ENCODE results near the gene TTLL11.

TTLL11 gene

DNA sequence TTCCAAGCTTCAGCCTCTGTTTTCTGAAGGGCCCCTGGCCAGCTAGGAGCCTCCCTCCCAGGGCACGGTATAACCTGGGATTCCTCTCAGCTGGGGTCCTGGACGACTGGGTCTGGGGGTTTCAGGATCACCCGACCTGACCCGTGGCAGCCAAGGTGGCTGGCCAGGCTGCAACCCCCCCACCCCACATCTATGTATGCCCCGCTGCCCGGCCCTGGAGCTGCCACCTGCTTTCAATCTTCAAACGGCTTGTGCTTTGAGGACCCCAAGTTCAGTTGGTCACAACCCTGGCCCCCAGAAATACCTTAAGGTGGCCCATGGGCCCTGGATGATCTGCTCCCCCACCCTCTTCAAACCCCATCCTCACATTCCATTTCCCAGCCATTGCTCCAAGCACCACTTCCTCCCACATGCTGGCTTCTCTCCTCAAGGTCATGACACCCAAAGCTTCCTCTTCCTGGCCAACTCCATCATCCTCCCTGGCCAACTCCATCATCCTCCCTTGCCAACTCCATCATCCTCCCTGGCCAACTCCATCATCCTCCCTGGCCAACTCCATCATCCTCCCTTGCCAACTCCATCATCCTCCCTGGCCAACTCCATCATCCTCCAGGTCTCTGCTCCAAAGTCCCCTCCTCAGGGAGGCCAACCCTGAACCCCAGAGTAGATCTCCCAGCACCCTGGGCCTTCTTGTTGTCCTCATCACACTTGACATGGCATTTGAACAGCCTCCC is 17.2 kb upstream of the TTLL11 start:
- no peaks in the 10 kb centered on the region for H3K36me3 ChIP-seq
- no peak overlapping the region for H3K4me3 ChIP-seq (ENCODE audit: low read depth, low read length)
- H3K27me3 ChIP-seq (ENCODE audit: insufficient read depth, low read depth, severe bottlenecking), result no peaks in the 10 kb centered on the region
- no peaks in the 10 kb centered on the region for H3K9me3 ChIP-seq (ENCODE audit: severe bottlenecking)
- no peak for DNase-seq
- H3K27ac ChIP-seq, result no peak overlapping the region
- TF ChIP-seq, protein P1, sequence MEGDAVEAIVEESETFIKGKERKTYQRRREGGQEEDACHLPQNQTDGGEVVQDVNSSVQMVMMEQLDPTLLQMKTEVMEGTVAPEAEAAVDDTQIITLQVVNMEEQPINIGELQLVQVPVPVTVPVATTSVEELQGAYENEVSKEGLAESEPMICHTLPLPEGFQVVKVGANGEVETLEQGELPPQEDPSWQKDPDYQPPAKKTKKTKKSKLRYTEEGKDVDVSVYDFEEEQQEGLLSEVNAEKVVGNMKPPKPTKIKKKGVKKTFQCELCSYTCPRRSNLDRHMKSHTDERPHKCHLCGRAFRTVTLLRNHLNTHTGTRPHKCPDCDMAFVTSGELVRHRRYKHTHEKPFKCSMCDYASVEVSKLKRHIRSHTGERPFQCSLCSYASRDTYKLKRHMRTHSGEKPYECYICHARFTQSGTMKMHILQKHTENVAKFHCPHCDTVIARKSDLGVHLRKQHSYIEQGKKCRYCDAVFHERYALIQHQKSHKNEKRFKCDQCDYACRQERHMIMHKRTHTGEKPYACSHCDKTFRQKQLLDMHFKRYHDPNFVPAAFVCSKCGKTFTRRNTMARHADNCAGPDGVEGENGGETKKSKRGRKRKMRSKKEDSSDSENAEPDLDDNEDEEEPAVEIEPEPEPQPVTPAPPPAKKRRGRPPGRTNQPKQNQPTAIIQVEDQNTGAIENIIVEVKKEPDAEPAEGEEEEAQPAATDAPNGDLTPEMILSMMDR (IDR thresholded peaks at IDR 0.05; ENCODE audit: low read depth, low read length), result no peak

DNA sequence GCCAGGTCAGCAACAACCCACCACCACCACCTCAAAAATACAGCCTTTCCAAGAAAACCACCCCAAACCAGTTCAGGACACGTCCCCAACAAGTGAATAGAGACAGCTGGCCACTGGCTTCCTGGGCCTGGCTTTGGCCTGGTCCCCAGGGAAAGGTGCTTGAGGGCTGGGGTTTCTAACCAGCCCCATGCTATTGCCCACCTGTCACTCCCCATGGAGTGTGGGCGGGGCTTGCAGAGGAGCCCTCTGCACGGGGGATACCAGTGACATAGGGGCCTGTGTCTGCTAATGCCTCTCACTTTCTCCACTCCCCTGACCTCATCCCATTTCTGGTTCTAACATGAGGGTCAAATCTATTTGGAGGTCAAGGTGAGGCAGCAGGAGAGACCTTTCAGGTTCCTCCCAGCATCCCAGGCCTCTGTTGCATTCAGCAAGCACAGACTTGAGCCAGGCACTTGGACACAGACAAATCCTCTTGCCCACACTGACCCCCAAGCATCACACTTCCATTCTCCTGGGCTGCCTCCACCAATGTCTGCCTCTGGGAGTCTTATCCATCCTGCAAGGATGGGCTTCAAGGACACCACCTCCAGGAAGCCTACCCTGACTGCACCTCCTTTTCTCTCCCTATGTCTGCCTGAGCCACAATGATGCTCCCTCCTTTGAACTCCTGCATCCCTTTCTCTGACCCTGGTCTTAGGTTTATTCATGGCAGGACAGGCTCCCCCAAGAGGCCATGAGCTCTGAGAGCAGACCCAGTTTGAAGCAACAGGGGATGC is 16.1 kb upstream of the TTLL11 start:
- Histone ChIP-seq H3K4me3 (ENCODE audit: low read depth, low read length) (no peak overlapping the region), H3K27ac (no peak overlapping the region)

DNA sequence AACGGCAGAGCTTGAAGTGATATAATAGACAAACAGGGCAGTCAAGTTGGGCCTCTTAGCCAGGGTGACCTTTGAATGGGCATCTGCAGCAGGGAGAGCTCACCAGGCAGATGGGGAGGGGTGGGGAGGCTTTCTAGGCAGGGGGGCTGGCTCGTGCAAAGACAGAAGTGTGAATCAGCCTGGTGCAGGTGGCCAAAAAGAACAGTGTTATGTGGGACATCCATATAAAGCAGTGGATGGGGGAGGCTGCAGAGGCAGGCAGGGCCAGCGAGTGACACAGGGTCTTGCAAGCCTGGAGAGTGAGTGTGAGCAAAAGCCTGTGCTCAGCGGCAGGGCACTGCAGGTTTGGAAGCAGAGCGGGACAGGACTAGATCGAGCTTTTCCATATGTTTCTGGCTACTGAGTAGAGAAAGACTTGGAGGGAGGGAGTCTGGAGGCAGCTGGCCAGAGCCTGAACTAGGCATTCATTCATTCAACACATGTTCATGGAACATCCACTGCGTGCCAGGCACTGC is 14.2 kb upstream of the TTLL11 start:
- H3K4me3 ChIP-seq (ENCODE audit: low read depth, low read length), result no peak overlapping the region
- H3K9me3 ChIP-seq (ENCODE audit: severe bottlenecking), result no peaks in the 10 kb centered on the region
- H3K27ac ChIP-seq, result no peak overlapping the region
- no peaks in the 10 kb centered on the region for H3K27me3 ChIP-seq (ENCODE audit: insufficient read depth, low read depth, severe bottlenecking)
- TF ChIP-seq, protein P1 (IDR thresholded peaks at IDR 0.05; ENCODE audit: low read depth, low read length), result no peak
- no peak for DNase-seq
- H3K36me3 ChIP-seq, result no peaks in the 10 kb centered on the region

More for the DNA sequence above, 16.1 kb upstream of the TTLL11 start:
- DNase-seq, result no peak
- H3K9me3 ChIP-seq (ENCODE audit: severe bottlenecking), result no peaks in the 10 kb centered on the region
- H3K27me3 ChIP-seq (ENCODE audit: insufficient read depth, low read depth, severe bottlenecking), result no peaks in the 10 kb centered on the region
- TF ChIP-seq, protein P1 (IDR thresholded peaks at IDR 0.05; ENCODE audit: low read depth, low read length), result no peak
- no peaks in the 10 kb centered on the region for H3K36me3 ChIP-seq

DNA sequence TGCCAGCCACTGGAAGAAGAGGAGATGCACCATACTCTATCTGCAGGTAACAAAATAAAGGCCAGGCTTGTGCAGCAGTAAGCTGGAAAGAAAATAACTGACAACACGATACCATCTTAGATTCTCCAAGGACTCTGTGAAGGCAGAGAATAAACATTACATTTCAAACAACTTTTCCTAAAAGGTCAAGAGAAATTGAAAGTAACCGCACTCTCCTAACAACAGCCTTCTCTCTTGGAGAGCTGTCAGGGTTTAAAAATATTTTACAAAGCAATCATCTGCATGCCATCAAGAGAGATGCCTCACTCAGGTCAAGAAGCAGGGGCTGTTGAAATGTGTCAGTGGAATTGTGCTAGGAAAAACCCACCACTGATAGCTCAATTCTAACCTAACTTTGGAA is 13.5 kb upstream of the TTLL11 start:
- H3K4me3 ChIP-seq (ENCODE audit: low read depth, low read length), result no peak overlapping the region
- DNase-seq, result no peak
- TF ChIP-seq, protein P1 (IDR thresholded peaks at IDR 0.05; ENCODE audit: low read depth, low read length), result no peak
- no peak overlapping the region for H3K27ac ChIP-seq
- no peaks in the 10 kb centered on the region for H3K9me3 ChIP-seq (ENCODE audit: severe bottlenecking)
- no peaks in the 10 kb centered on the region for H3K36me3 ChIP-seq
- H3K27me3 ChIP-seq (ENCODE audit: insufficient read depth, low read depth, severe bottlenecking), result no peaks in the 10 kb centered on the region

DNA sequence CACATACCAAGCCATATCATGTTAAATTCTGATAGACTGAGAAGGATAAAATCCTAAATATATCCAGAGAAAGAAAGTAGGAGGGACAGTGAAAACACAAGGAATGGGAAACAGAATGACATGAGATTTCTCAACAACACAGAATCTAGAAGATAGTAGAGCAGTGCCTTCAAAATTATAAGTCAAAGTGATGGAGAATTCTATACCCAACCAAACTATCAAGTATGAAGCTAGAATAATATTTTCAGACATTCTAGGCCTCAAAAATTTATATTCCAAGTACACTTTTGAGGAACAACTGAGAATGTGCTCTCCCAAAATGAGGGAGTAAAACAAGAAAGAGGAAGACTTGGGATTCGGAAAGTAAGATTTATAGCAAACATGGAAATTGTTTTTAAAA is 10.9 kb upstream of the TTLL11 start:
- DNase-seq, result no peak
- Histone ChIP-seq H3K27ac (no peak overlapping the region), H3K4me3 (ENCODE audit: low read depth, low read length) (no peak overlapping the region), H3K36me3 (no peaks in the 10 kb centered on the region), H3K27me3 (ENCODE audit: insufficient read depth, low read depth, severe bottlenecking) (no peaks in the 10 kb centered on the region), H3K9me3 (ENCODE audit: severe bottlenecking) (no peaks in the 10 kb centered on the region)
- TF ChIP-seq, protein P1 (IDR thresholded peaks at IDR 0.05; ENCODE audit: low read depth, low read length), result no peak

All from WERI-Rb-1 (cell line).